ENCODE data around the gene MEGF9.

Gene MEGF9

GRCh38 chr9:120730654-120731514, 16.6 kb upstream of the MEGF9 start:
- no peak for DNase-seq

GRCh38 chr9:120729791-120730241, 15.5 kb upstream of the MEGF9 start:
- DNase-seq, result no peak

- DNase-seq, result no peak
Measured at GRCh38 chr9:120726484-120726883, 12.2 kb upstream of the MEGF9 start.

- DNase-seq, result no peak
Measured at GRCh38 chr9:120725907-120726306, 11.6 kb upstream of the MEGF9 start.

GRCh38 chr9:120724757-120725400, 10.6 kb upstream of the MEGF9 start:
- no peak for DNase-seq

GRCh38 chr9:120723565-120723964, 9.3 kb upstream of the MEGF9 start:
- DNase-seq, result no peak

- no peak for DNase-seq
Measured at GRCh38 chr9:120720404-120720803, 6.1 kb upstream of the MEGF9 start.

GRCh38 chr9:120718316-120718715, 4.0 kb upstream of the MEGF9 start:
- DNase-seq, result no peak

- no peak for DNase-seq
Measured at GRCh38 chr9:120717176-120717575, 2.9 kb upstream of the MEGF9 start.

- DNase-seq, result no peak
Measured at GRCh38 chr9:120716483-120716882, 2.2 kb upstream of the MEGF9 start.

- DNase-seq, result no peak
Measured at GRCh38 chr9:120715389-120715924, 1.2 kb upstream of the MEGF9 start.

GRCh38 chr9:120714846-120715388, 647 bp upstream of the MEGF9 start:
- DNase-seq, result no peak

- no peak for DNase-seq
Measured at GRCh38 chr9:120713257-120714087, 798 bp downstream of the MEGF9 start.

GRCh38 chr9:120712539-120713031, 1.7 kb downstream of the MEGF9 start:
- DNase-seq, result no peak

GRCh38 chr9:120711841-120712538, 2.3 kb downstream of the MEGF9 start:
- DNase-seq, result peak; percentile 37

- no peak for DNase-seq
Measured at GRCh38 chr9:120711354-120711753, 2.9 kb downstream of the MEGF9 start.

- DNase-seq, result peak; percentile 68
Measured at GRCh38 chr9:120710110-120710981, 3.9 kb downstream of the MEGF9 start.

GRCh38 chr9:120708526-120709224, 5.6 kb downstream of the MEGF9 start:
- DNase-seq, result no peak

GRCh38 chr9:120707170-120707569, 7.1 kb downstream of the MEGF9 start:
- DNase-seq, result no peak

- DNase-seq, result no peak
Measured at GRCh38 chr9:120705174-120705573, 9.1 kb downstream of the MEGF9 start.
